Caco-2 (cell line): ENCODE data around the gene LPAR2. TPM values are rescaled to one million over a fixed set of nuclear protein-coding genes. Genes with fewer than 3 reads are reported as not detected.

ENCODE experiments used
- Bru-seq: library from RNA; stranded (reverse); fragments of 400-500 nt; gene quantifications from one replicate; lab custom pipeline; 2021; lab: Mats Ljungman, UMichigan
- BruChase-seq, 2 experiments: library from RNA; stranded (reverse); fragments of 400-500 nt; gene quantifications; one replicate each; lab custom pipeline; 2021; lab: Mats Ljungman, UMichigan
- BruUV-seq: library from RNA; stranded (reverse); fragments of 400-500 nt; replicated peaks from 2 replicates; lab custom pipeline; 2021; lab: Mats Ljungman, UMichigan
- CTCF ChIA-PET: fragments of 300-600 bp; sonication (Branson Sonifier 250); formaldehyde crosslinking; loops from one replicate; lab custom pipeline; 2022; ENCODE audit warnings: antibody characterized with exemption; lab: Charles Lee
- POLR2A ChIA-PET: fragments of 300-600 bp; sonication (Branson Sonifier 250); formaldehyde crosslinking; loops from one replicate; lab custom pipeline; 2022; ENCODE audit warnings: antibody characterized with exemption; lab: Charles Lee
- DNase-seq, 2 experiments: peaks; one replicate each; pipeline versions ENCODE4 v3.0.0 to v3.0.0-alpha.2; 2020 to 2022
- H3K27me3 ChIP-seq: replicated peaks from 2 replicates; pipeline ENCODE4 v1.6.0; 2011; ENCODE audit warnings: low read length; ENCODE audit not compliant: control insufficient read depth, insufficient read depth
- H3K36me3 ChIP-seq: 2 replicates; pipeline ENCODE4 v1.5.1; 2011; ENCODE audit warnings: low read length; ENCODE audit not compliant: control insufficient read depth, insufficient read depth
- H3K4me1 ChIP-seq: fragments of 250-450 bp; sonication (Bioruptor Pico); 2 replicates; pipeline ENCODE4 v1.5.1; 2020; ENCODE audit warnings: mild to moderate bottlenecking
- H3K4me3 ChIP-seq: 2 replicates; pipeline ENCODE4 v1.5.1; 2011; ENCODE audit warnings: low read depth, mild to moderate bottlenecking, control low read depth, low read length
- H3K9me3 ChIP-seq: fragments of 250-450 bp; sonication (Bioruptor Pico); 2 replicates; pipeline ENCODE4 v1.5.1; 2020; ENCODE audit warnings: mild to moderate bottlenecking, moderate library complexity
- H3K27ac Mint-ChIP-seq: one replicate; pipeline ENCODE4 v1.8.0; 2022; ENCODE audit warnings: mixed read lengths; ENCODE audit not compliant: unreplicated experiment
- H3K27me3 Mint-ChIP-seq: one replicate; pipeline ENCODE4 v1.8.0; 2022; ENCODE audit warnings: mixed read lengths; ENCODE audit not compliant: insufficient read depth, unreplicated experiment
- H3K36me3 Mint-ChIP-seq: one replicate; pipeline ENCODE4 v1.8.0; 2022; ENCODE audit warnings: mild to moderate bottlenecking, mixed read lengths; ENCODE audit not compliant: insufficient read depth, unreplicated experiment
- H3K4me1 Mint-ChIP-seq: one replicate; pipeline ENCODE4 v1.8.0; 2022; ENCODE audit warnings: low read depth, mixed read lengths; ENCODE audit not compliant: unreplicated experiment
- H3K4me3 Mint-ChIP-seq: one replicate; pipeline ENCODE4 v1.8.0; 2022; ENCODE audit warnings: mild to moderate bottlenecking, moderate library complexity, mixed read lengths; ENCODE audit not compliant: unreplicated experiment
- H3K9me3 Mint-ChIP-seq: one replicate; pipeline ENCODE4 v1.8.0; 2022; ENCODE audit warnings: mixed read lengths; ENCODE audit not compliant: unreplicated experiment
- CTCF ChIP-seq, 2 experiments: fragments of 200-600 bp in 1 of 2; IDR thresholded peaks; 1 replicate in 1 of 2; 2 replicates in 1 of 2; pipeline versions ENCODE4 v1.5.1 to v1.8.0; 2011 to 2022; ENCODE audit warnings: antibody characterized with exemption in 1 of 2, control low read depth in 1 of 2, inconsistent platforms in 1 of 2, low read depth in 1 of 2, low read length in 1 of 2, mild to moderate bottlenecking in 1 of 2, moderate library complexity in 1 of 2; ENCODE audit not compliant: insufficient read depth in 1 of 2, severe bottlenecking in 1 of 2, unreplicated experiment in 1 of 2
- intact Hi-C: fragments of 100-400 bp; cut with micrococcal nuclease; formaldehyde crosslinking; loops from one replicate; pipeline ENCODE4 v1.10.0; 2022; ENCODE audit not compliant: unreplicated experiment
- long read RNA-seq: library from polyadenylated mRNA; stranded (forward); transcript quantifications from one replicate; pipeline ENCODE4 v2.0.0, GENCODE V29; 2022
- total RNA-seq: library from RNA; stranded (reverse); gene quantifications from 2 replicates; pipeline ENCODE4 v1.2.3, GENCODE V29; 2022

The LPAR2 gene
- total RNA-seq: 29.3 and 31.3 TPM in 2 replicates
- Bru-seq, nascent RNA: percentile 54 among the genes with signal in this experiment
- percentile 75 among the genes with signal in this experiment for BruChase-seq, experiment 1, labeled RNA remaining after a 2-hour chase
- BruChase-seq, experiment 2, labeled RNA remaining after a 6-hour chase: percentile 73 among the genes with signal in this experiment
- long read RNA-seq, transcript LPAR2-201 (3 exons, 1,791 nt): major isoform, 20 of 53 reads
- long read RNA-seq, partial matches to known transcripts: 16 of 53 reads
- long read RNA-seq, other reads (novel, unspliced or antisense): 17 of 53 reads

- no peaks in the 10 kb centered on the region for H3K9me3 ChIP-seq
- Mint-ChIP-seq H3K27me3 (no peaks in the 10 kb centered on the region), H3K4me1 (peaks cover 19% of the 10 kb centered on the region), H3K9me3 (no peaks in the 10 kb centered on the region), H3K4me3 (peak within 1 kb of the TSS; percentile 91), H3K36me3 (peaks cover 39% of the 10 kb centered on the region), H3K27ac (peak within 1 kb of the TSS; percentile 93)
- DNase-seq: peak; percentile 79 to 83
- intact Hi-C loops: loop anchor here (1.0 to 5.0 kb wide), 4 partner anchors 10 to 96 kb away; partner anchors contain the start of genes ATP13A1, GMIP and PBX4
- peak within 1 kb of the TSS; percentile 87 for H3K4me3 ChIP-seq
- no peak for TF ChIP-seq CTCF (IDR thresholded peaks at IDR 0.05; ENCODE audit: insufficient read depth in 1 of 2, low read depth in 1 of 2, low read length in 1 of 2, severe bottlenecking in 1 of 2, unreplicated experiment in 1 of 2)
- no TSS peak for BruUV-seq
- ChIA-PET CTCF (interaction anchor here (0.6 to 1.3 kb wide), 3 partner anchors 16 to 96 kb away, joined by 3 to 5 read pairs (median 4); partner anchors contain the start of gene GMIP), POLR2A (interaction anchor here (0.6 to 1.3 kb wide), 5 partner anchors 14 to 1831 kb away, joined by 3 to 7 read pairs (median 4); no protein-coding TSS in a partner anchor)
- H3K27me3 ChIP-seq: no peaks in the 10 kb centered on the region
- H3K36me3 ChIP-seq: no peaks in the 10 kb centered on the region; the same call in 1 of the 2 replicates
- H3K4me1 ChIP-seq: no peaks in the 10 kb centered on the region
Measured at GRCh38 chr19:19627621-19628500, at the start of gene LPAR2. TSS of gene LPAR2 (minus strand) at chr19:19628220. CDS start at chr19:19627275, 945 bp downstream.

- Mint-ChIP-seq H3K4me1 (no peaks in the 10 kb centered on the region), H3K27ac (no peak overlapping the region), H3K27me3 (no peaks in the 10 kb centered on the region), H3K9me3 (peaks cover 11% of the 10 kb centered on the region), H3K36me3 (peaks cover 81% of the 10 kb centered on the region), H3K4me3 (no peak overlapping the region)
- TF ChIP-seq CTCF (IDR thresholded peaks at IDR 0.05; ENCODE audit: insufficient read depth in 1 of 2, low read depth in 1 of 2, low read length in 1 of 2, severe bottlenecking in 1 of 2, unreplicated experiment in 1 of 2): no peak
- Histone ChIP-seq H3K36me3 (peaks cover 2% of the 10 kb centered on the region; the same call in 1 of the 2 replicates), H3K4me1 (no peaks in the 10 kb centered on the region), H3K4me3 (no peak overlapping the region), H3K27me3 (no peaks in the 10 kb centered on the region), H3K9me3 (peaks cover 33% of the 10 kb centered on the region; the same call in 1 of the 2 replicates)
- BruUV-seq: no TSS peak
- DNase-seq: no peak
- intact Hi-C loops: no loop called here
- POLR2A ChIA-PET: no interaction called here
- CTCF ChIA-PET: no interaction called here
Measured at GRCh38 chr19:19677579-19677978, 49.6 kb upstream of the LPAR2 start.

GRCh38 chr19:19674315-19674714, 46.3 kb upstream of the LPAR2 start:
- Mint-ChIP-seq H3K4me1 (no peaks in the 10 kb centered on the region), H3K4me3 (no peak overlapping the region), H3K36me3 (peaks cover 71% of the 10 kb centered on the region), H3K27ac (no peak overlapping the region), H3K27me3 (no peaks in the 10 kb centered on the region), H3K9me3 (peaks cover 11% of the 10 kb centered on the region)
- no peaks in the 10 kb centered on the region for H3K27me3 ChIP-seq
- H3K4me1 ChIP-seq: peaks cover 9% of the 10 kb centered on the region; the same call in 1 of the 2 replicates
- DNase-seq: no peak
- ChIA-PET POLR2A (no interaction called here), CTCF (no interaction called here)
- H3K4me3 ChIP-seq: no peak overlapping the region
- H3K36me3 ChIP-seq: peaks cover 2% of the 10 kb centered on the region
- H3K9me3 ChIP-seq: peaks cover 19% of the 10 kb centered on the region; the same call in 1 of the 2 replicates
- BruUV-seq: no TSS peak
- intact Hi-C loops: no loop called here
- no peak for TF ChIP-seq CTCF (IDR thresholded peaks at IDR 0.05; ENCODE audit: insufficient read depth in 1 of 2, low read depth in 1 of 2, low read length in 1 of 2, severe bottlenecking in 1 of 2, unreplicated experiment in 1 of 2)
